Hepatocyte (in vitro differentiated cells): ENCODE measurements around the gene SOX18. TPM values are rescaled to one million over a fixed set of nuclear protein-coding genes. Genes with fewer than 3 reads are reported as not detected.
A peak's percentile ranks its signal among the peaks of the same experiment; 100 is the strongest.

Source experiments
- DNase-seq: peaks from one replicate; pipeline ENCODE4 v3.0.0-alpha.2; 2016; ENCODE audit warnings: low spot score
- H2AFZ ChIP-seq: fragments of 200-600 bp; sonication (generic); 2 replicates; pipeline ENCODE4 v1.6.0; 2016; ENCODE audit warnings: antibody characterized with exemption, mild to moderate bottlenecking
- H3K27ac ChIP-seq: fragments of 200-600 bp; sonication (generic); 2 replicates; pipeline ENCODE4 v1.5.1; 2016; ENCODE audit warnings: mild to moderate bottlenecking
- H3K27me3 ChIP-seq: fragments of 200-600 bp; sonication (generic); 2 replicates; pipeline ENCODE4 v1.6.1; 2016
- H3K36me3 ChIP-seq: fragments of 200-600 bp; sonication (generic); replicated peaks from 2 replicates; pipeline ENCODE4 v1.5.1; 2016; ENCODE audit warnings: low read depth; ENCODE audit not compliant: insufficient read depth
- H3K4me1 ChIP-seq: fragments of 200-600 bp; sonication (generic); 2 replicates; pipeline ENCODE4 v1.5.1; 2016; ENCODE audit warnings: mild to moderate bottlenecking, moderate library complexity; ENCODE audit not compliant: insufficient read depth
- H3K4me2 ChIP-seq: fragments of 200-600 bp; sonication (generic); 2 replicates; pipeline ENCODE4 v1.6.0; 2016
- H3K4me3 ChIP-seq: fragments of 200-600 bp; sonication (generic); 2 replicates; pipeline ENCODE4 v1.5.1; 2016; ENCODE audit warnings: mild to moderate bottlenecking
- H3K79me2 ChIP-seq: fragments of 200-600 bp; sonication (generic); 2 replicates; pipeline ENCODE4 v1.6.0; 2017; ENCODE audit warnings: mild to moderate bottlenecking
- H3K9me2 ChIP-seq: fragments of 200-600 bp; sonication (generic); replicated peaks from 2 replicates; pipeline ENCODE4 v1.6.0; 2017; ENCODE audit warnings: mild to moderate bottlenecking; ENCODE audit not compliant: insufficient read depth
- H3K9me3 ChIP-seq: fragments of 200-600 bp; sonication (generic); 2 replicates; pipeline ENCODE4 v1.5.1; 2016; ENCODE audit warnings: low read depth, mild to moderate bottlenecking
- H4K20me1 ChIP-seq: fragments of 200-600 bp; sonication (generic); 2 replicates; pipeline ENCODE4 v1.6.0; 2016; ENCODE audit warnings: mild to moderate bottlenecking; ENCODE audit not compliant: insufficient read depth, poor library complexity, severe bottlenecking
- EZH2 ChIP-seq: fragments of 200-600 bp; sonication (generic); IDR thresholded peaks from 2 replicates; pipeline ENCODE4 v1.6.1; 2016; ENCODE audit warnings: antibody characterized with exemption, mild to moderate bottlenecking, borderline replicate concordance
- EZH2phosphoT487 ChIP-seq: fragments of 200-600 bp; sonication (generic); IDR thresholded peaks from one replicate; pipeline ENCODE4 v1.6.1; 2018; ENCODE audit warnings: antibody characterized with exemption, mild to moderate bottlenecking, low read depth, moderate library complexity; ENCODE audit not compliant: unreplicated experiment, severe bottlenecking
- WGBS: methylation state at CpG from one replicate; pipeline ENCODE4 v1.1.6; 2016; ENCODE audit warnings: low lambda C conversion rate; ENCODE audit errors: missing lambda C conversion rate; 5-methylcytosine and 5-hydroxymethylcytosine counted together
- polyA plus RNA-seq: library from polyadenylated mRNA; unstranded; fragments of >200 nt; fragmentation: Nextera tagmentation; extraction: Ambion mirVana; gene quantifications from 2 replicates; pipeline ENCODE4 v1.2.1, GENCODE V29; 2016
- total RNA-seq: library from RNA; depleted of rRNA; stranded (reverse); fragments of >200 nt; gene quantifications from 2 replicates; pipeline ENCODE4 v1.2.3, GENCODE V29; 2014
- TF ChIP-seq, protein P1 (sequence below): fragments of 200-600 bp; sonication (generic); IDR thresholded peaks from 2 replicates; pipeline ENCODE4 v1.5.1; 2016; ENCODE audit warnings: antibody characterized with exemption, mild to moderate bottlenecking; ENCODE audit not compliant: poor library complexity

The SOX18 gene
- total and polyA plus RNA-seq, 2 experiments from 2014 or later = 2.0 TPM; not detected in 1

DNA sequence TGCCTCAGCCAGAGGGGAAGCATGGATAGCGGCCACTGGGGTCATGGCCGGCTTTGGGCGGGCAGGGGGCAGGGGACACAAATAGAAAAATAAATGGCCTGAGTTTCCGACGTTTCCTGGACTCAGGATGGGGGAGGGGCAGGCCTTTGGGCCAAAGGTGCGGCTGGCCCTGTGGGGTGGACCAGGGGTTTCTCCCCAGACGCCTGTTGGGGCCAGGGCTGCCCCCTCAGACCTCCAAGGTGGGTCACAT is 7.1 kb upstream of the SOX18 start:
- Histone ChIP-seq H4K20me1 (no peaks in the 10 kb centered on the region), H2AFZ (no peak overlapping the region), H3K27me3 (no peaks in the 10 kb centered on the region), H3K9me3 (no peaks in the 10 kb centered on the region), H3K4me1 (peaks cover 20% of the 10 kb centered on the region), H3K27ac (no peak overlapping the region), H3K4me3 (no peak overlapping the region), H3K36me3 (no peaks in the 10 kb centered on the region), H3K79me2 (no peaks in the 10 kb centered on the region), H3K4me2 (no peak overlapping the region), H3K9me2 (no peaks in the 10 kb centered on the region)
- 50% methylated on average over 3 of the region's 7 CpGs for WGBS
- no peak for DNase-seq
- TF ChIP-seq, protein P1, sequence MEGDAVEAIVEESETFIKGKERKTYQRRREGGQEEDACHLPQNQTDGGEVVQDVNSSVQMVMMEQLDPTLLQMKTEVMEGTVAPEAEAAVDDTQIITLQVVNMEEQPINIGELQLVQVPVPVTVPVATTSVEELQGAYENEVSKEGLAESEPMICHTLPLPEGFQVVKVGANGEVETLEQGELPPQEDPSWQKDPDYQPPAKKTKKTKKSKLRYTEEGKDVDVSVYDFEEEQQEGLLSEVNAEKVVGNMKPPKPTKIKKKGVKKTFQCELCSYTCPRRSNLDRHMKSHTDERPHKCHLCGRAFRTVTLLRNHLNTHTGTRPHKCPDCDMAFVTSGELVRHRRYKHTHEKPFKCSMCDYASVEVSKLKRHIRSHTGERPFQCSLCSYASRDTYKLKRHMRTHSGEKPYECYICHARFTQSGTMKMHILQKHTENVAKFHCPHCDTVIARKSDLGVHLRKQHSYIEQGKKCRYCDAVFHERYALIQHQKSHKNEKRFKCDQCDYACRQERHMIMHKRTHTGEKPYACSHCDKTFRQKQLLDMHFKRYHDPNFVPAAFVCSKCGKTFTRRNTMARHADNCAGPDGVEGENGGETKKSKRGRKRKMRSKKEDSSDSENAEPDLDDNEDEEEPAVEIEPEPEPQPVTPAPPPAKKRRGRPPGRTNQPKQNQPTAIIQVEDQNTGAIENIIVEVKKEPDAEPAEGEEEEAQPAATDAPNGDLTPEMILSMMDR = no peak
- TF ChIP-seq EZH2phosphoT487 (no peak), EZH2 (no peak)

DNA sequence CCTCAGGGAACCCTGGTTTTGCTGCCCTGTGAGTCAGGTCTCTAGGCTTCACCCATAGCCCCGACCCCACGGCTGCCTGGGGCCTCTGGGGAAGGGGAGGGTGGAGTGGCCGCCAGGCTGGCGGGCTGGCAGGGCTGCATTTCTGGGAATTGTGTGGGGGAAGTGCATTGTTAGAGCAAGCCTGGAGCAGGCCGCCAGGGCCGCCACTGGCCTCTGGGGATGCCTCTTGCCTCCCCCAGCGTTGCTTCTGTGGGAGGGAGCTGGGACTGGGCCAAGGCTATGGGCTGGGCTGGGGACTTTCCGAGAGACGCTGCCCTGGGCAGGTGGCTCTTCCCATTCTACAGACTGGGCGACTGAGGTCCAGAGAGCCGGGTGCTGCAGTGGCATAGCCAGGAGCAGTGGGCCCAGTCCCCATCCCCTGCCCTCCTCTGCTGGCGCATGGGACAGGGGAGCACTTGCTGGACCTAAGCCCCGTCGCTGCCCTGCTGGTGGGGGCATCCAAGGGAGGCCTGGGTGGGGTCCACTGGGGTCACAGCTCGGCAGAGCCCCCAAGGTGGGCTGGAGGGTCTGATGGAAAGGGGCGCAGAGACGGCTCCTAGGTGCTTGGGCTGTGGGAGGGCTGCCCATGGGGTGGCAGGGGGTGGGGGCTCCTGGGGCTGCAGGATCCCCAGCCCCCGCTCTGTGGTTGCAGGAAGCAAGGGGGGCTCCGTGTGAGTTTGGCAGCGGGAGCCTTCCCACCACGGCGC is 6.6 kb upstream of the SOX18 start:
- peaks cover 20% of the 10 kb centered on the region for H3K4me1 ChIP-seq
- no peaks in the 10 kb centered on the region for H3K36me3 ChIP-seq
- H3K4me3 ChIP-seq = no peak overlapping the region
- no peaks in the 10 kb centered on the region for H4K20me1 ChIP-seq
- 72% methylated on average over 20 of the region's 22 CpGs for WGBS
- H3K4me2 ChIP-seq = no peak overlapping the region
- H3K9me3 ChIP-seq = no peaks in the 10 kb centered on the region
- H2AFZ ChIP-seq = no peak overlapping the region
- no peaks in the 10 kb centered on the region for H3K79me2 ChIP-seq
- TF ChIP-seq, protein P1 = no peak
- TF ChIP-seq EZH2 = no peak
- TF ChIP-seq EZH2phosphoT487 = no peak
- no peaks in the 10 kb centered on the region for H3K9me2 ChIP-seq
- no peak overlapping the region for H3K27ac ChIP-seq
- peak; percentile 60 for DNase-seq
- H3K27me3 ChIP-seq = peaks cover 2% of the 10 kb centered on the region

DNA sequence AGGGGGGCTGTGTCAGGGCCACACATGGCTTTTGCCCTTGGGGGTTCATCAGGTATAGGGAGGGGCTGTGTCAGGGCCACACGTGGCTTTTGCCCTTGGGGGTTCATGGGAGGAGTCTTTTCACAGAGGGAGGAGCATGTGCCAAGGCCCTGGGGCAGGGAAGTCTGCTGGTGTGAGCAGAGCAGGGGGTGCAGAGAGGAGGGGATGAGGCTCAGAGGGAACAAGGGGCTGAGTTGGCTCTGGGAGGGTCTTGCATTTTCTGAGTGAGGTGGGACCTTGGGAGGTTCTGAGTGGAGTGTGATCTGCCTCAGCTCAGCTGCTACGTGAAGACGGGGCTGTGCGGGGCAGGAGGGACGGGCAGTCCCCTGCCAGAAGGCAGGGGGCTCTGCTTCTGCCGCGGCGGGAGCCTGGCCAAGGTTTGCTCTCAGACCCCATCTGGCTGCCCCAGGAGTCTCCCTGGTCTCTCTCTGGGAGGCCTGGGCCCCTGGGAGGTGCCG is 6.0 kb upstream of the SOX18 start:
- Histone ChIP-seq H3K36me3 (no peaks in the 10 kb centered on the region), H2AFZ (no peak overlapping the region), H3K27me3 (peaks cover 8% of the 10 kb centered on the region), H3K4me1 (peaks cover 20% of the 10 kb centered on the region), H3K9me3 (no peaks in the 10 kb centered on the region), H3K9me2 (no peaks in the 10 kb centered on the region), H3K27ac (no peak overlapping the region), H4K20me1 (no peaks in the 10 kb centered on the region), H3K4me2 (no peak overlapping the region), H3K4me3 (no peak overlapping the region), H3K79me2 (no peaks in the 10 kb centered on the region)
- 84% methylated on average over 8 of the region's 9 CpGs for WGBS
- TF ChIP-seq EZH2 = no peak
- TF ChIP-seq, protein P1 = no peak
- TF ChIP-seq EZH2phosphoT487 = no peak
- DNase-seq = no peak
